K562 (cell line): Measurements from ENCODE around the gene ALKBH2. TPM values are rescaled to one million over a fixed set of nuclear protein-coding genes. Genes with fewer than 3 reads are reported as not detected.

Source experiments
- AFF1 ChIP-seq, 2 experiments: fragments of 450-650 bp; IDR thresholded peaks; 2 replicates each; pipeline ENCODE4 v1.6.1; 2018; ENCODE audit warnings: mild to moderate bottlenecking in 2 of 2, low read depth in 1 of 2; ENCODE audit not compliant: partially characterized antibody in 2 of 2
- MTA1 ChIP-seq: fragments of 450-650 bp; IDR thresholded peaks from 2 replicates; pipeline ENCODE4 v1.6.1; 2017; ENCODE audit warnings: borderline replicate concordance
- SLC30A9 ChIP-seq: fragments of 250-450 bp; sonication (Bioruptor Pico); IDR thresholded peaks from 2 replicates; pipeline ENCODE4 v1.8.0; 2022; ENCODE audit warnings: mild to moderate bottlenecking, moderate library complexity
- TFAP4 ChIP-seq: sonication (generic); formaldehyde crosslinking; IDR thresholded peaks from 2 replicates; pipeline ENCODE4 v1.8.0; 2022; ENCODE audit warnings: missing genetic modification reagents, mild to moderate bottlenecking, moderate library complexity, borderline replicate concordance
- ZBTB40 ChIP-seq, 2 experiments: fragments of 450-650 bp in 1 of 2; sonication (generic) in 1 of 2; formaldehyde crosslinking in 1 of 2; IDR thresholded peaks; 2 replicates each; pipeline versions ENCODE4 v1.7.1 to v1.9.0; 2016 to 2022; ENCODE audit warnings: inconsistent platforms in 1 of 2, mild to moderate bottlenecking in 1 of 2, missing genetic modification reagents in 1 of 2
- ZBTB9 ChIP-seq: fragments of 450-650 bp; formaldehyde crosslinking; IDR thresholded peaks from 2 replicates; pipeline ENCODE4 v1.4.0; 2020; ENCODE audit warnings: mild to moderate bottlenecking, moderate library complexity
- ZC3H4 ChIP-seq: sonication (generic); formaldehyde crosslinking; IDR thresholded peaks from 2 replicates; pipeline ENCODE4 v1.9.0; 2021; ENCODE audit warnings: missing genetic modification reagents, borderline replicate concordance
- polyA plus RNA-seq, 8 experiments: library from polyadenylated mRNA; depleted of rRNA in 4 of 8; stranded (reverse) in 5 of 8; unstranded in 3 of 8; fragments of >200 nt; fragmentation: Nextera tagmentation in 2 of 8; fragmentation: Illumina TruSeq in 1 of 8; extraction: Ambion mirVana in 2 of 8; extraction: Trizol in 1 of 8; gene quantifications; 2 replicates each; pipeline versions ENCODE4 v1.2.1 to v1.2.3, GENCODE V29; 2011 to 2014; ENCODE audit warnings: inconsistent platforms in 1 of 8, missing spikeins in 1 of 8
- total RNA-seq, 7 experiments: library from RNA; depleted of rRNA in 6 of 7; stranded (reverse); fragments of >200 nt in 6 of 7; fragmentation: Illumina TruSeq in 2 of 7; extraction: Trizol in 2 of 7; gene quantifications; 2 replicates each; pipeline versions ENCODE4 v1.2.1 to v1.2.3, GENCODE V29; 2011 to 2021; ENCODE audit warnings: low replicate concordance in 1 of 7

ALKBH2 gene
- total and polyA plus RNA-seq, 9 of the 15 experiments (the other 6 are each of a cell fraction or from before 2014, with no cell fraction given), result 5.9 to 56.1 (median 41.9) TPM

GRCh38 chr12:109097435-109098182 is 4.3 kb upstream of the ALKBH2 start, which contains the start of gene UNG (continued):
- TF ChIP-seq ZBTB40 (IDR thresholded peaks at IDR 0.05), result no peak
- no peak for TF ChIP-seq ZBTB40 (CRISPR knock-in tag; IDR thresholded peaks at IDR 0.05)
- TF ChIP-seq MTA1, result no peak
- no peak for TF ChIP-seq SLC30A9
- TF ChIP-seq AFF1 (IDR thresholded peaks at IDR 0.05; ENCODE audit: low read depth in 1 of 2, partially characterized antibody in 2 of 2), result no peak
- peak; percentile 75 for TF ChIP-seq TFAP4 (CRISPR knock-in tag)
- TF ChIP-seq ZBTB9 (CRISPR knock-in tag), result no peak
- TF ChIP-seq ZC3H4 (CRISPR knock-in tag), result no peak
